Measurements from ENCODE around the gene SLC29A1.

DNA sequence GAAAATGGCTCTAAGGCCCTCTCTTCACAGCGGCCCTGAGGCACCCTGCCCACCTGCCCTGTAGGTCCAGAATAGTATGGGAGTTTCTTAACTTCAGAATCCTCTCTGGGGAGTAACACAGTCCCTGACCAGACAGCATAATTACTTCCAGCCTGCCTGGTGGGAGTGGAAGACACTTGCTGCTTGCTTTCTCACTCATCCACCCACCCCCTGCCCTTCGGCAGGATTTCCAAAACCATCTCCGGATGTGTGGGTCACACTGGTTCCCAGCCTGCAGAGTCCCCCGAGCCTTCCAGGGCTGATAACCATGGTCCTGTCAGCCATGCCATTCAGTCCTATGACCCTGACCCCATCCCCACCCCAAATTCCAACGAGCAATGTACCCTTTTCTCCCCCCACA lies 5.4 kb downstream of the SLC29A1 start:
- TF ChIP-seq, protein P1, sequence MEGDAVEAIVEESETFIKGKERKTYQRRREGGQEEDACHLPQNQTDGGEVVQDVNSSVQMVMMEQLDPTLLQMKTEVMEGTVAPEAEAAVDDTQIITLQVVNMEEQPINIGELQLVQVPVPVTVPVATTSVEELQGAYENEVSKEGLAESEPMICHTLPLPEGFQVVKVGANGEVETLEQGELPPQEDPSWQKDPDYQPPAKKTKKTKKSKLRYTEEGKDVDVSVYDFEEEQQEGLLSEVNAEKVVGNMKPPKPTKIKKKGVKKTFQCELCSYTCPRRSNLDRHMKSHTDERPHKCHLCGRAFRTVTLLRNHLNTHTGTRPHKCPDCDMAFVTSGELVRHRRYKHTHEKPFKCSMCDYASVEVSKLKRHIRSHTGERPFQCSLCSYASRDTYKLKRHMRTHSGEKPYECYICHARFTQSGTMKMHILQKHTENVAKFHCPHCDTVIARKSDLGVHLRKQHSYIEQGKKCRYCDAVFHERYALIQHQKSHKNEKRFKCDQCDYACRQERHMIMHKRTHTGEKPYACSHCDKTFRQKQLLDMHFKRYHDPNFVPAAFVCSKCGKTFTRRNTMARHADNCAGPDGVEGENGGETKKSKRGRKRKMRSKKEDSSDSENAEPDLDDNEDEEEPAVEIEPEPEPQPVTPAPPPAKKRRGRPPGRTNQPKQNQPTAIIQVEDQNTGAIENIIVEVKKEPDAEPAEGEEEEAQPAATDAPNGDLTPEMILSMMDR (IDR thresholded peaks at IDR 0.05; ENCODE audit: insufficient read depth, low read length): no peak
- TF ChIP-seq, protein P2, sequence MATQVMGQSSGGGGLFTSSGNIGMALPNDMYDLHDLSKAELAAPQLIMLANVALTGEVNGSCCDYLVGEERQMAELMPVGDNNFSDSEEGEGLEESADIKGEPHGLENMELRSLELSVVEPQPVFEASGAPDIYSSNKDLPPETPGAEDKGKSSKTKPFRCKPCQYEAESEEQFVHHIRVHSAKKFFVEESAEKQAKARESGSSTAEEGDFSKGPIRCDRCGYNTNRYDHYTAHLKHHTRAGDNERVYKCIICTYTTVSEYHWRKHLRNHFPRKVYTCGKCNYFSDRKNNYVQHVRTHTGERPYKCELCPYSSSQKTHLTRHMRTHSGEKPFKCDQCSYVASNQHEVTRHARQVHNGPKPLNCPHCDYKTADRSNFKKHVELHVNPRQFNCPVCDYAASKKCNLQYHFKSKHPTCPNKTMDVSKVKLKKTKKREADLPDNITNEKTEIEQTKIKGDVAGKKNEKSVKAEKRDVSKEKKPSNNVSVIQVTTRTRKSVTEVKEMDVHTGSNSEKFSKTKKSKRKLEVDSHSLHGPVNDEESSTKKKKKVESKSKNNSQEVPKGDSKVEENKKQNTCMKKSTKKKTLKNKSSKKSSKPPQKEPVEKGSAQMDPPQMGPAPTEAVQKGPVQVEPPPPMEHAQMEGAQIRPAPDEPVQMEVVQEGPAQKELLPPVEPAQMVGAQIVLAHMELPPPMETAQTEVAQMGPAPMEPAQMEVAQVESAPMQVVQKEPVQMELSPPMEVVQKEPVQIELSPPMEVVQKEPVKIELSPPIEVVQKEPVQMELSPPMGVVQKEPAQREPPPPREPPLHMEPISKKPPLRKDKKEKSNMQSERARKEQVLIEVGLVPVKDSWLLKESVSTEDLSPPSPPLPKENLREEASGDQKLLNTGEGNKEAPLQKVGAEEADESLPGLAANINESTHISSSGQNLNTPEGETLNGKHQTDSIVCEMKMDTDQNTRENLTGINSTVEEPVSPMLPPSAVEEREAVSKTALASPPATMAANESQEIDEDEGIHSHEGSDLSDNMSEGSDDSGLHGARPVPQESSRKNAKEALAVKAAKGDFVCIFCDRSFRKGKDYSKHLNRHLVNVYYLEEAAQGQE (IDR thresholded peaks at IDR 0.05; ENCODE audit: insufficient replicate concordance, low read depth): no peak
- no peak for TF ChIP-seq GABPA (IDR thresholded peaks at IDR 0.05; ENCODE audit: low read depth)

All from HL-60 (cell line).